HEK293T (cell line): ENCODE results near the gene MEPCE.

Experiments used
- CTCF ChIA-PET: fragments of 350-600 bp; formaldehyde crosslinking; extraction: SDS; loops from one replicate; lab custom pipeline; 2021; ENCODE audit warnings: antibody characterized with exemption, inconsistent platforms; lab: Yijun Ruan, JAX
- POLR2A ChIA-PET: fragments of 350-600 bp; formaldehyde crosslinking; extraction: SDS; loops from one replicate; lab custom pipeline; 2020; ENCODE audit warnings: antibody characterized with exemption, inconsistent platforms; lab: Yijun Ruan, JAX
- DNase-seq: peaks from one replicate; pipeline ENCODE4 v3.0.0; 2012; ENCODE audit warnings: mixed read lengths; ENCODE audit errors: extremely low spot score
- ARNT ChIP-seq: fragments of 450-650 bp; IDR thresholded peaks from 2 replicates; pipeline ENCODE4 v1.6.1; 2017; ENCODE audit warnings: mild to moderate bottlenecking
- BHLHE40 ChIP-seq: fragments of 450-650 bp; IDR thresholded peaks from 2 replicates; pipeline ENCODE4 v1.6.1; 2016; ENCODE audit warnings: mild to moderate bottlenecking, moderate library complexity, borderline replicate concordance
- CTBP1 ChIP-seq: fragments of 450-650 bp; IDR thresholded peaks from 2 replicates; pipeline ENCODE4 v1.6.1; 2016; ENCODE audit warnings: borderline replicate concordance
- ELF4 ChIP-seq: fragments of 450-650 bp; IDR thresholded peaks from 2 replicates; pipeline ENCODE4 v1.6.1; 2017; ENCODE audit warnings: antibody characterized with exemption
- FOXA1 ChIP-seq: fragments of 450-650 bp; IDR thresholded peaks from 2 replicates; pipeline ENCODE4 v1.6.1; 2016; ENCODE audit warnings: mild to moderate bottlenecking
- FOXK2 ChIP-seq: fragments of 450-650 bp; IDR thresholded peaks from 2 replicates; pipeline ENCODE4 v1.6.1; 2016; ENCODE audit warnings: mild to moderate bottlenecking
- FOXM1 ChIP-seq: fragments of 450-650 bp; IDR thresholded peaks from 2 replicates; pipeline ENCODE4 v1.6.1; 2017; ENCODE audit warnings: mild to moderate bottlenecking, borderline replicate concordance
- HDGF ChIP-seq: fragments of 450-650 bp; IDR thresholded peaks from 2 replicates; pipeline ENCODE4 v1.6.1; 2017; ENCODE audit warnings: antibody characterized with exemption, borderline replicate concordance
- L3MBTL2 ChIP-seq: fragments of 450-650 bp; conservative IDR thresholded peaks from 2 replicates; pipeline ENCODE4 v1.6.1; 2016; ENCODE audit warnings: mild to moderate bottlenecking
- LEF1 ChIP-seq: fragments of 450-650 bp; IDR thresholded peaks from 2 replicates; pipeline ENCODE4 v1.6.1; 2017; ENCODE audit warnings: mild to moderate bottlenecking, borderline replicate concordance
- NFRKB ChIP-seq: fragments of 450-650 bp; IDR thresholded peaks from 2 replicates; pipeline ENCODE4 v1.6.1; 2016; ENCODE audit warnings: mild to moderate bottlenecking, moderate library complexity
- PKNOX1 ChIP-seq: fragments of 450-650 bp; IDR thresholded peaks from 2 replicates; pipeline ENCODE4 v1.6.1; 2016
- SP1 ChIP-seq: fragments of 450-650 bp; IDR thresholded peaks from 2 replicates; pipeline ENCODE4 v1.6.1; 2017
- SUZ12 ChIP-seq: fragments of 450-650 bp; IDR thresholded peaks from 2 replicates; pipeline ENCODE4 v1.6.1; 2016; ENCODE audit warnings: mild to moderate bottlenecking
- TARDBP ChIP-seq: fragments of 450-650 bp; IDR thresholded peaks from 2 replicates; pipeline ENCODE4 v1.6.1; 2016
- ZNF384 ChIP-seq: fragments of 450-650 bp; IDR thresholded peaks from 2 replicates; pipeline ENCODE4 v1.6.1; 2016

Gene MEPCE

GRCh38 chr7:100426516-100426915 is 3.1 kb upstream of the MEPCE start:
- ChIA-PET CTCF (no interaction called here), POLR2A (no interaction called here)
- no peak for DNase-seq
- no peak for TF ChIP-seq CTBP1
- no peak for TF ChIP-seq FOXK2
- no peak for TF ChIP-seq PKNOX1
- no peak for TF ChIP-seq ARNT
- TF ChIP-seq L3MBTL2: no peak
- TF ChIP-seq LEF1: no peak
- no peak for TF ChIP-seq TARDBP
- no peak for TF ChIP-seq BHLHE40
- TF ChIP-seq SUZ12: no peak
- no peak for TF ChIP-seq SP1
- no peak for TF ChIP-seq ZNF384
- TF ChIP-seq FOXM1: no peak
- TF ChIP-seq ELF4: no peak
- no peak for TF ChIP-seq FOXA1
- no peak for TF ChIP-seq NFRKB

- TF ChIP-seq ZNF384 (no peak), TARDBP (no peak), FOXK2 (no peak), ELF4 (no peak), SUZ12 (no peak), NFRKB (no peak), FOXA1 (no peak), BHLHE40 (no peak), SP1 (no peak), LEF1 (no peak), L3MBTL2 (no peak), ARNT (no peak)
- CTCF ChIA-PET: interaction anchor here (1.5 to 1.9 kb wide), 2 partner anchors 20 to 297 kb away, joined by 3 to 8 read pairs; no protein-coding TSS in a partner anchor
- no peak for DNase-seq
- POLR2A ChIA-PET: interaction anchor here (0.5 to 3.6 kb wide), 8 partner anchors 9 to 338 kb away, joined by 4 to 43 read pairs (median 13); partner anchors contain the start of gene PPP1R35
Observed at GRCh38 chr7:100427762-100428198, 1.9 kb upstream of the MEPCE start.

- CTCF ChIA-PET: interaction anchor here (1.5 to 1.9 kb wide), 2 partner anchors 21 to 298 kb away, joined by 3 to 8 read pairs; no protein-coding TSS in a partner anchor
- TF ChIP-seq L3MBTL2: peak; percentile 100
- TF ChIP-seq ARNT: 0 out of 2 replicates have a peak, but pooled peaks have one; percentile 8
- no peak for TF ChIP-seq SP1
- TF ChIP-seq FOXM1: peak; percentile 58; the same call in 1 of the 2 replicates
- no peak for TF ChIP-seq NFRKB
- TF ChIP-seq ELF4: peak; percentile 74
- POLR2A ChIA-PET: interaction anchor here (0.5 to 3.6 kb wide), 24 partner anchors 8 to 446 kb away, joined by 3 to 43 read pairs (median 4); partner anchors contain the start of genes LAMTOR4, PPP1R35, SRRT and TSC22D4
- peak; percentile 89 for DNase-seq
Observed at GRCh38 chr7:100428199-100428966, 1.2 kb upstream of the MEPCE start, which contains the start of gene ZCWPW1. Gene ZCWPW1 (minus strand): TSS chr7:100428703. CDS start chr7:100420649, 8,054 bp downstream.

- POLR2A ChIA-PET: interaction anchor here (0.5 to 3.6 kb wide), 33 partner anchors 7 to 1861 kb away, joined by 3 to 43 read pairs (median 4); partner anchors contain the start of genes LAMTOR4, PPP1R35, SRRT and TRIM4
- no peak for TF ChIP-seq NFRKB
- TF ChIP-seq L3MBTL2: peak; percentile 83
- TF ChIP-seq ELF4: peak; percentile 45; the same call in 1 of the 2 replicates
- no peak for TF ChIP-seq PKNOX1
- peak; percentile 64 for TF ChIP-seq FOXM1
- peak; percentile 95 for DNase-seq
- CTCF ChIA-PET: interaction anchor here (0.7 to 1.9 kb wide), 3 partner anchors 14 to 298 kb away, joined by 3 to 8 read pairs (median 3); no protein-coding TSS in a partner anchor
Observed at GRCh38 chr7:100428967-100429636, 529 bp upstream of the MEPCE start.

- ChIA-PET CTCF (no interaction called here), POLR2A (interaction anchor here (1.0 to 3.6 kb wide), 6 partner anchors 10 to 29 kb away, joined by 3 to 43 read pairs (median 18); no protein-coding TSS in a partner anchor)
- TF ChIP-seq FOXA1 (no peak), ELF4 (no peak), SUZ12 (no peak), SP1 (no peak), NFRKB (no peak), BHLHE40 (no peak), LEF1 (no peak), L3MBTL2 (no peak), CTBP1 (no peak), ZNF384 (no peak), ARNT (no peak), PKNOX1 (no peak), TARDBP (no peak), HDGF (no peak), FOXM1 (no peak), FOXK2 (no peak)
Observed at GRCh38 chr7:100430493-100431285, 1.1 kb downstream of the MEPCE start.

More at GRCh38 chr7:100430493-100431285, 1.1 kb downstream of the MEPCE start:
- no peak for DNase-seq
